Caco-2 (cell line): ENCODE results near the gene RXRG. TPM values are rescaled to one million over a fixed set of nuclear protein-coding genes. Genes with fewer than 3 reads are reported as not detected.

ENCODE experiments used
- BruUV-seq: library from RNA; stranded (reverse); fragments of 400-500 nt; replicated peaks from 2 replicates; lab custom pipeline; 2021; lab: Mats Ljungman, UMichigan
- CTCF ChIA-PET: fragments of 300-600 bp; sonication (Branson Sonifier 250); formaldehyde crosslinking; loops from one replicate; lab custom pipeline; 2022; ENCODE audit warnings: antibody characterized with exemption; lab: Charles Lee
- POLR2A ChIA-PET: fragments of 300-600 bp; sonication (Branson Sonifier 250); formaldehyde crosslinking; loops from one replicate; lab custom pipeline; 2022; ENCODE audit warnings: antibody characterized with exemption; lab: Charles Lee
- DNase-seq, 2 experiments: peaks; one replicate each; pipeline versions ENCODE4 v3.0.0 to v3.0.0-alpha.2; 2020 to 2022
- H3K27me3 ChIP-seq: replicated peaks from 2 replicates; pipeline ENCODE4 v1.6.0; 2011; ENCODE audit warnings: low read length; ENCODE audit not compliant: control insufficient read depth, insufficient read depth
- H3K36me3 ChIP-seq: 2 replicates; pipeline ENCODE4 v1.5.1; 2011; ENCODE audit warnings: low read length; ENCODE audit not compliant: control insufficient read depth, insufficient read depth
- H3K4me1 ChIP-seq: fragments of 250-450 bp; sonication (Bioruptor Pico); 2 replicates; pipeline ENCODE4 v1.5.1; 2020; ENCODE audit warnings: mild to moderate bottlenecking
- H3K4me3 ChIP-seq: 2 replicates; pipeline ENCODE4 v1.5.1; 2011; ENCODE audit warnings: low read depth, mild to moderate bottlenecking, control low read depth, low read length
- H3K9me3 ChIP-seq: fragments of 250-450 bp; sonication (Bioruptor Pico); 2 replicates; pipeline ENCODE4 v1.5.1; 2020; ENCODE audit warnings: mild to moderate bottlenecking, moderate library complexity
- H3K27ac Mint-ChIP-seq: one replicate; pipeline ENCODE4 v1.8.0; 2022; ENCODE audit warnings: mixed read lengths; ENCODE audit not compliant: unreplicated experiment
- H3K27me3 Mint-ChIP-seq: one replicate; pipeline ENCODE4 v1.8.0; 2022; ENCODE audit warnings: mixed read lengths; ENCODE audit not compliant: insufficient read depth, unreplicated experiment
- H3K36me3 Mint-ChIP-seq: one replicate; pipeline ENCODE4 v1.8.0; 2022; ENCODE audit warnings: mild to moderate bottlenecking, mixed read lengths; ENCODE audit not compliant: insufficient read depth, unreplicated experiment
- H3K4me1 Mint-ChIP-seq: one replicate; pipeline ENCODE4 v1.8.0; 2022; ENCODE audit warnings: low read depth, mixed read lengths; ENCODE audit not compliant: unreplicated experiment
- H3K4me3 Mint-ChIP-seq: one replicate; pipeline ENCODE4 v1.8.0; 2022; ENCODE audit warnings: mild to moderate bottlenecking, moderate library complexity, mixed read lengths; ENCODE audit not compliant: unreplicated experiment
- H3K9me3 Mint-ChIP-seq: one replicate; pipeline ENCODE4 v1.8.0; 2022; ENCODE audit warnings: mixed read lengths; ENCODE audit not compliant: unreplicated experiment
- intact Hi-C: fragments of 100-400 bp; cut with micrococcal nuclease; formaldehyde crosslinking; loops from one replicate; pipeline ENCODE4 v1.10.0; 2022; ENCODE audit not compliant: unreplicated experiment
- total RNA-seq: library from RNA; stranded (reverse); gene quantifications from 2 replicates; pipeline ENCODE4 v1.2.3, GENCODE V29; 2022
- TF ChIP-seq, protein P1 (sequence below), 2 experiments: fragments of 200-600 bp in 1 of 2; IDR thresholded peaks; 1 replicate in 1 of 2; 2 replicates in 1 of 2; pipeline versions ENCODE4 v1.5.1 to v1.8.0; 2011 to 2022; ENCODE audit warnings: antibody characterized with exemption in 1 of 2, control low read depth in 1 of 2, inconsistent platforms in 1 of 2, low read depth in 1 of 2, low read length in 1 of 2, mild to moderate bottlenecking in 1 of 2, moderate library complexity in 1 of 2; ENCODE audit not compliant: insufficient read depth in 1 of 2, severe bottlenecking in 1 of 2, unreplicated experiment in 1 of 2

Gene RXRG
- total RNA-seq, 1 experiment from 2014 or later: not detected

DNA sequence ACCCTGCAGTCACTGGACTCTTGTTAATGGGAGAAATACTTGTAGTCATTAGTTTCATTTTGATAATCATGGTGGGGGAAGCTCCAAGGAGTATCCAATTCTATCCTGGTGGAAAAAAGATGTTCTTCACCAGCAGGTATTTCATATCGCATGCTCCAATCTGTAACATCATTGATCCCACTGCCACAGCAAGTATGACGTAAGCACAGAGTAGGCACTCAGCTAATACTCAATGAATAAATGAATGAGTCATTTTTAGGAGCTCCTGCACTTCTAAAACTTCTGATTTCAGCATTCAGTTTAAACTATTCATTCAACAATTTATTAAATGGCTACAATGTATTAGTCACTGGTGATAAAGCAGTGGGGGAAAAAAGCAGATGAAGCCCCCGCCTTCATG lies 30.3 kb downstream of the RXRG start:
- peaks cover 19% of the 10 kb centered on the region for H3K27me3 Mint-ChIP-seq
- Histone ChIP-seq H3K4me1 (no peaks in the 10 kb centered on the region), H3K27me3 (no peaks in the 10 kb centered on the region; the same call in 1 of the 2 replicates), H3K9me3 (no peaks in the 10 kb centered on the region), H3K4me3 (no peak overlapping the region), H3K36me3 (no peaks in the 10 kb centered on the region)
- no peaks in the 10 kb centered on the region for H3K4me1 Mint-ChIP-seq
- POLR2A ChIA-PET: no interaction called here
- BruUV-seq: no TSS peak
- H3K4me3 Mint-ChIP-seq: no peak overlapping the region
- no peaks in the 10 kb centered on the region for H3K9me3 Mint-ChIP-seq
- CTCF ChIA-PET: no interaction called here
- DNase-seq: no peak
- no peaks in the 10 kb centered on the region for H3K36me3 Mint-ChIP-seq
- no peak overlapping the region for H3K27ac Mint-ChIP-seq
- TF ChIP-seq, protein P1, sequence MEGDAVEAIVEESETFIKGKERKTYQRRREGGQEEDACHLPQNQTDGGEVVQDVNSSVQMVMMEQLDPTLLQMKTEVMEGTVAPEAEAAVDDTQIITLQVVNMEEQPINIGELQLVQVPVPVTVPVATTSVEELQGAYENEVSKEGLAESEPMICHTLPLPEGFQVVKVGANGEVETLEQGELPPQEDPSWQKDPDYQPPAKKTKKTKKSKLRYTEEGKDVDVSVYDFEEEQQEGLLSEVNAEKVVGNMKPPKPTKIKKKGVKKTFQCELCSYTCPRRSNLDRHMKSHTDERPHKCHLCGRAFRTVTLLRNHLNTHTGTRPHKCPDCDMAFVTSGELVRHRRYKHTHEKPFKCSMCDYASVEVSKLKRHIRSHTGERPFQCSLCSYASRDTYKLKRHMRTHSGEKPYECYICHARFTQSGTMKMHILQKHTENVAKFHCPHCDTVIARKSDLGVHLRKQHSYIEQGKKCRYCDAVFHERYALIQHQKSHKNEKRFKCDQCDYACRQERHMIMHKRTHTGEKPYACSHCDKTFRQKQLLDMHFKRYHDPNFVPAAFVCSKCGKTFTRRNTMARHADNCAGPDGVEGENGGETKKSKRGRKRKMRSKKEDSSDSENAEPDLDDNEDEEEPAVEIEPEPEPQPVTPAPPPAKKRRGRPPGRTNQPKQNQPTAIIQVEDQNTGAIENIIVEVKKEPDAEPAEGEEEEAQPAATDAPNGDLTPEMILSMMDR (IDR thresholded peaks at IDR 0.05; ENCODE audit: insufficient read depth in 1 of 2, low read depth in 1 of 2, low read length in 1 of 2, severe bottlenecking in 1 of 2, unreplicated experiment in 1 of 2): no peak
- intact Hi-C loops: no loop called here

DNA sequence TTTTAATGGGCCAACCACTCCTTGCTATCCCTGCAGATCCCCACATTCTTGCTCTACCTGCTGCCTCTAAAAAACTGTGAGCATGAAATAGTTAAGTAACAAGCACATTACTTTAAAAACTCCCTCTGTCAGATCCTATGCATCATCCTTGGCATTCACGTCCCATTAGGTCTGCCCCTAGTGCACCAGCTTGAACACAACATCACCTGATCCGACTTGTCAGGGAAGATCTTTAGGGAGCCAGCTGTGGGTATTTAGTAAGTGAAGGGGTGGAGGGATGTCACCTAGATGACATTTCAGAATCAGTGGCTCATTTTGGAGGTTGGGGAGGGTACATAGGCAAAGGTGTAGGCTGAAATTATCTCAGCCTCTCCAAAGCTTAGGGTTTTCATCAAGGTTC lies 33.5 kb downstream of the RXRG start:
- no peak overlapping the region for H3K4me3 Mint-ChIP-seq
- H3K9me3 Mint-ChIP-seq: no peaks in the 10 kb centered on the region
- TF ChIP-seq, protein P1 (IDR thresholded peaks at IDR 0.05; ENCODE audit: insufficient read depth in 1 of 2, low read depth in 1 of 2, low read length in 1 of 2, severe bottlenecking in 1 of 2, unreplicated experiment in 1 of 2): no peak
- no peaks in the 10 kb centered on the region; the same call in 1 of the 2 replicates for H3K27me3 ChIP-seq
- ChIA-PET CTCF (no interaction called here), POLR2A (no interaction called here)
- no peak overlapping the region for H3K27ac Mint-ChIP-seq
- no peaks in the 10 kb centered on the region for H3K36me3 Mint-ChIP-seq
- DNase-seq: no peak
- peaks cover 17% of the 10 kb centered on the region for H3K27me3 Mint-ChIP-seq
- no peak overlapping the region for H3K4me3 ChIP-seq
- BruUV-seq: no TSS peak
- H3K4me1 Mint-ChIP-seq: no peaks in the 10 kb centered on the region
- intact Hi-C loops: no loop called here
- H3K4me1 ChIP-seq: no peaks in the 10 kb centered on the region
- H3K36me3 ChIP-seq: no peaks in the 10 kb centered on the region
- H3K9me3 ChIP-seq: no peaks in the 10 kb centered on the region

DNA sequence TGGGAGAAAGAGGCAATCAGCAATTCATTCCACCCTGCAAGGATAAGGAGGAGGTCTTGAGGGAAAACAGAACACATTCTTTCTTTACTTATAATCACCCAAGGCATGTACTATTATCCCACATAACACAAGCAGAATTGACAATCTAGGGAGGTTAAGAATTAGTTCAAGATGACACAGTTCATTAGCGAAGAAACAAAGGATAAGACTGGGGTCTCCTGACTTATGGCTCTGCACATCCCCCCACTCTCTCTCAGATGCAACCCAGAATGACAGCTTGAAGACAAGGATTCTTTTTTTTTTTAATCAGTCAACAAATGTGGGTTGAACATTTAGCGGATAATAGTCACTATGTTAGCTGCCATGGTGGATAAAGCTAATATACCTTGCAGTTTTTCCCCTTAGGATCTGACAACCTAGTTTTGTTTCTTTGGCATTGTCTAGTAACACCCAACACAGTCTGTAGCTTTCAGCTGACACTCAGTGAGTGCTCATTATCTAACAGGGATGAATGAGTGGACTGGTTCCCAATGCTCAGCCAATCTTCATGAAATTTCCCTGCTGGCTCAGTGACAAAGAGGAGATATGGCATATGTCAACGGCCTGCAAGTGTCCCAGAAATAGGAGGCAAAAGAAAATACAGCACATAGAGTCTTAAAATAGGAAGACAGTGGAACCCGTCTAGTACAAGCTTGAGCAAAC lies 35.1 kb downstream of the RXRG start:
- no peak overlapping the region for H3K4me3 Mint-ChIP-seq
- no peaks in the 10 kb centered on the region for H3K9me3 ChIP-seq
- TF ChIP-seq, protein P1 (IDR thresholded peaks at IDR 0.05; ENCODE audit: insufficient read depth in 1 of 2, low read depth in 1 of 2, low read length in 1 of 2, severe bottlenecking in 1 of 2, unreplicated experiment in 1 of 2): no peak
- no peaks in the 10 kb centered on the region for H3K36me3 ChIP-seq
- no peak for DNase-seq
- H3K27ac Mint-ChIP-seq: no peak overlapping the region
- H3K27me3 ChIP-seq: no peaks in the 10 kb centered on the region; the same call in 1 of the 2 replicates
- H3K36me3 Mint-ChIP-seq: no peaks in the 10 kb centered on the region
- H3K4me1 ChIP-seq: no peaks in the 10 kb centered on the region
- BruUV-seq: no TSS peak
- peaks cover 9% of the 10 kb centered on the region for H3K27me3 Mint-ChIP-seq
- no peaks in the 10 kb centered on the region for H3K9me3 Mint-ChIP-seq
- H3K4me1 Mint-ChIP-seq: no peaks in the 10 kb centered on the region
- ChIA-PET POLR2A (no interaction called here), CTCF (interaction anchor here (1.6 kb wide), 1 partner anchor 42 kb away, joined by 3 read pairs; no protein-coding TSS in a partner anchor)
- no peak overlapping the region for H3K4me3 ChIP-seq
- intact Hi-C loops: loop anchor here (10.0 kb wide), 1 partner anchor 505 kb away; no protein-coding TSS in a partner anchor
